ENCODE results near the gene TMC1.

Gene TMC1

DNA sequence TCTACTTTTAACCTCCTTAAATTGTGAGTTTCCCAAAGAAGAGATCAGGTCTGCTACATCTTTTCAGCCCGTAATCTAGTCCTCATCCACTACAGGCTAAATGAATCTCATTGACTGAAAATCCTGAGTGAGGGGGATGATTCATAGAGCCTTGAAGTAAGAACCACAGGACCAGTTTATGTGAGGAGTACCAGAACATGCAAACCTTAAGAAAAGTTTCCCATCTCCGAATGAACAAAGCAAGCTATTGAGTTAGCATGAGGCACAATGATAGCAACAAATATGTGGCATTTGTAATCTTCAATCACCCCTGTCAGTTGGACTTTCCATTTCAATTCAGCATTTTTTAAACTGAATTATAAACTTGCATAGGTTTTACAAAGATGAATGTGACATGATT, 234.4 kb downstream of the TMC1 start:
- TF ChIP-seq ZNF274 (IDR thresholded peaks at IDR 0.05; ENCODE audit: low read depth, low read length) = no peak
- no peak for TF ChIP-seq YY1 (IDR thresholded peaks at IDR 0.05; ENCODE audit: insufficient read depth, insufficient read length)
- TF ChIP-seq SUZ12 (IDR thresholded peaks at IDR 0.05; ENCODE audit: extremely low read depth, insufficient read depth, insufficient read length) = no peak
- no peak overlapping the region for H3K9ac ChIP-seq (ENCODE audit: insufficient read length, low read depth)
- DNase-seq (ENCODE audit: low read depth, low spot score) = no peak
- H3K4me3 ChIP-seq (ENCODE audit: insufficient read length, low read depth) = no peak overlapping the region
- H3K4me1 ChIP-seq (ENCODE audit: insufficient read depth, insufficient read length) = no peaks in the 10 kb centered on the region
- no peaks in the 10 kb centered on the region for H3K27me3 ChIP-seq (ENCODE audit: insufficient read depth, insufficient read length)
- H3K9me3 ChIP-seq (ENCODE audit: insufficient read depth, low read length) = no peaks in the 10 kb centered on the region
- no peaks in the 10 kb centered on the region for H3K36me3 ChIP-seq (ENCODE audit: insufficient read depth, insufficient read length, low read length)

DNA sequence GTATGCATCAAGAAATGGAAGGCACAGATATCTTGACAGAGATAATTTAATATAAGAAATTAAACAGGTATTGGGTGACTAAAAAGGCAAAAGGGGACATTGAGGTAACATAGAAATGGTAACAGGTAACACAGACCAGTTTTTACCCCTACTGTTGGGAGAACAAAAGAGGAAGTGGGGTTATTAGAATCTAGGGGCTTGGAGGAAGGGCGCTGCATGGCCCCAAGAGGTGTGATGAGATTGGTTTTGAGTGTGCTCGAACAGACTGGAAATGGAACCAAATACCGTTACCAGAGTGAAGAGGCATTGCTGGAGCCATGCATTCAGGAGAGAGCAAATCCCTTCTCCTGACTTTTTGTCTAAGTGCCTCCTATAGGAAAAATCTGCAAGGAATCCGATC, 237.5 kb downstream of the TMC1 start:
- no peak for TF ChIP-seq SUZ12 (IDR thresholded peaks at IDR 0.05; ENCODE audit: extremely low read depth, insufficient read depth, insufficient read length)
- no peak for TF ChIP-seq YY1 (IDR thresholded peaks at IDR 0.05; ENCODE audit: insufficient read depth, insufficient read length)
- Histone ChIP-seq H3K9ac (ENCODE audit: insufficient read length, low read depth) (no peak overlapping the region), H3K27me3 (ENCODE audit: insufficient read depth, insufficient read length) (no peaks in the 10 kb centered on the region), H3K36me3 (ENCODE audit: insufficient read depth, insufficient read length, low read length) (no peaks in the 10 kb centered on the region), H3K9me3 (ENCODE audit: insufficient read depth, low read length) (no peaks in the 10 kb centered on the region), H3K4me1 (ENCODE audit: insufficient read depth, insufficient read length) (no peaks in the 10 kb centered on the region), H3K4me3 (ENCODE audit: insufficient read length, low read depth) (no peak overlapping the region)
- no peak for DNase-seq (ENCODE audit: low read depth, low spot score)

DNA sequence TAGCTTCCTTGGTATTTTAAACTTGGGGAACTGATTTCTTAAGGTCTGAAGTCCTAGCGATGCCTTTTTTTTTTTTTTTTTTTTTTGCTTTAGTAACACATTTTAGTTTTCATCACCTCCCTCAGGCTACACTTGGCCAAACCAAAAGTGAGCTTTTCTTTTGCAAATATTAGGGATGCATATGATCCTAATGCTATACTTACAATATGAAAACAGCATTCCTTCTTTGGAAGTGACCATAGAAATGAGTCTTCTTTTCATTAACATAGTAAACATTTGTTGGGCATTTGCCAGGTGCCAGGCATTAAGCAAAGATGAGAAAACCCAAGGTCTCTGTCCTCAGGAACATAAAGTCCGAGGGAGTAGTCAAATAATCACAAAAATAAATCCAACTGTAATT, 241.6 kb downstream of the TMC1 start:
- no peaks in the 10 kb centered on the region for H3K36me3 ChIP-seq (ENCODE audit: insufficient read depth, insufficient read length, low read length)
- H3K27me3 ChIP-seq (ENCODE audit: insufficient read depth, insufficient read length) = no peaks in the 10 kb centered on the region
- TF ChIP-seq ZNF274 (IDR thresholded peaks at IDR 0.05; ENCODE audit: low read depth, low read length) = no peak
- TF ChIP-seq SUZ12 (IDR thresholded peaks at IDR 0.05; ENCODE audit: extremely low read depth, insufficient read depth, insufficient read length) = no peak
- TF ChIP-seq YY1 (IDR thresholded peaks at IDR 0.05; ENCODE audit: insufficient read depth, insufficient read length) = no peak
- no peak for DNase-seq (ENCODE audit: low read depth, low spot score)
- no peak overlapping the region for H3K9ac ChIP-seq (ENCODE audit: insufficient read length, low read depth)
- H3K9me3 ChIP-seq (ENCODE audit: insufficient read depth, low read length) = no peaks in the 10 kb centered on the region
- no peak overlapping the region for H3K4me3 ChIP-seq (ENCODE audit: insufficient read length, low read depth)
- no peaks in the 10 kb centered on the region for H3K4me1 ChIP-seq (ENCODE audit: insufficient read depth, insufficient read length)

DNA sequence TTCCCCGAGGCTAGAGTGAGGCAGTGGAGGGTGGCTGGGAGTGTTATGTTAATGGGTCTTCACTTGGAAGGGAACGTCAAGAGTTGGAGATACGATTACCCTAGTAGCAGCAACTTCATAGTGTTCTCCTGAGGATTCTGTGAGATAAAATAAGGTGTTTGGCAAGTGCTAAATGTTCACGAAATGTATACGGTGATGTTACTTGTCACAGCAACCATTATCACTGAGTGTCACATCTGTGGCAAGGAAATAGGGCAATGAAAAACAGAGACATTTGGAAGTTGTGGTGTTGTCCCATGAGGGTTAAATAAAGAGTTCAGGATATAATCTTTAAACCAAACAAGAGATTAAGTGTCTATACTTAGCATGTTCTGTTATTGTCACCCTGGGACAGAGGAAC, 248.1 kb downstream of the TMC1 start:
- no peaks in the 10 kb centered on the region for H3K9me3 ChIP-seq (ENCODE audit: insufficient read depth, low read length)
- H3K4me3 ChIP-seq (ENCODE audit: insufficient read length, low read depth) = no peak overlapping the region
- no peak overlapping the region for H3K9ac ChIP-seq (ENCODE audit: insufficient read length, low read depth)
- no peak for DNase-seq (ENCODE audit: low read depth, low spot score)
- H3K4me1 ChIP-seq (ENCODE audit: insufficient read depth, insufficient read length) = no peaks in the 10 kb centered on the region
- no peaks in the 10 kb centered on the region for H3K27me3 ChIP-seq (ENCODE audit: insufficient read depth, insufficient read length)
- H3K36me3 ChIP-seq (ENCODE audit: insufficient read depth, insufficient read length, low read length) = no peaks in the 10 kb centered on the region
- TF ChIP-seq ZNF274 (IDR thresholded peaks at IDR 0.05; ENCODE audit: low read depth, low read length) (no peak), YY1 (IDR thresholded peaks at IDR 0.05; ENCODE audit: insufficient read depth, insufficient read length) (no peak), SUZ12 (IDR thresholded peaks at IDR 0.05; ENCODE audit: extremely low read depth, insufficient read depth, insufficient read length) (no peak)

DNA sequence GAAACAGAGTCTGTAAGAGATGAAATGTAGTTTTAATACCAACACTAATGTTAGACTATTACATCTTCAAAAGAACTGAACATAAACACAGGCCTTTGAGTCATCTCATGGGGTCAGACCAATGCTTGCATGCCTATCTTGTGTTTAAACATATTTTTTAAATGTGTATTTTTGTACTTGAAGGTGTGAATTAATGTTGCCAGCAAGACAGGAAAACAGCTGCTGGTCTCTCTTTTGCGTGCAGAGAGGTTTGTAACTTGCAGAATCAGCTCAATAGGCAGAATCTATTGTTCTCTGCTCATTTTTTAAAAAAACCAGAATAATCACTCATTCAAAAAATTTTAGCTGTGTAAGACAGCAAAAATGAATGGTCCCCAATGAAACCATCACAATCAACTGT, 251.3 kb downstream of the TMC1 start:
- no peak overlapping the region for H3K9ac ChIP-seq (ENCODE audit: insufficient read length, low read depth)
- TF ChIP-seq ZNF274 (IDR thresholded peaks at IDR 0.05; ENCODE audit: low read depth, low read length) (no peak), YY1 (IDR thresholded peaks at IDR 0.05; ENCODE audit: insufficient read depth, insufficient read length) (no peak), SUZ12 (IDR thresholded peaks at IDR 0.05; ENCODE audit: extremely low read depth, insufficient read depth, insufficient read length) (no peak)
- no peaks in the 10 kb centered on the region for H3K4me1 ChIP-seq (ENCODE audit: insufficient read depth, insufficient read length)
- H3K27me3 ChIP-seq (ENCODE audit: insufficient read depth, insufficient read length) = no peaks in the 10 kb centered on the region
- no peak for DNase-seq (ENCODE audit: low read depth, low spot score)
- no peaks in the 10 kb centered on the region for H3K36me3 ChIP-seq (ENCODE audit: insufficient read depth, insufficient read length, low read length)
- no peaks in the 10 kb centered on the region for H3K9me3 ChIP-seq (ENCODE audit: insufficient read depth, low read length)
- H3K4me3 ChIP-seq (ENCODE audit: insufficient read length, low read depth) = no peak overlapping the region

DNA sequence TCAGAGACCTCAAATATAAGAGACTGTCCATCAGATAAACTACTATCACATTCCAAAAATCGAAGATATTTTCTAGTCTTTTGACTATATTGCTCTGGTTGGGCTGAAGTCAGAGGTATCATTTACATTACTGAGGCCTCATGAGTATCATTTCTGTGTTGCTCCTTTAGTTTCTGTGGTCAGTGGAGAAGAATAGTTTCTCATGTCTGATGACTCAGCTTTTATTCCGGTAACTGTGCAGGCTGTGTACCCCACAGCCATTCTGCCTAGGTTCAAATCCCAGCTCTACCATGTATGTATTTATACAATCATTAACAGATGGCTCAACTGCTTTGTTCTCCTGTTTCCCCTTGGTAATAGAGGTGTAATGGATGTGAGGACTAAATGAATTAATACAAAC, 252.2 kb downstream of the TMC1 start:
- Histone ChIP-seq H3K9ac (ENCODE audit: insufficient read length, low read depth) (no peak overlapping the region), H3K9me3 (ENCODE audit: insufficient read depth, low read length) (no peaks in the 10 kb centered on the region), H3K4me1 (ENCODE audit: insufficient read depth, insufficient read length) (no peaks in the 10 kb centered on the region), H3K27me3 (ENCODE audit: insufficient read depth, insufficient read length) (no peaks in the 10 kb centered on the region), H3K4me3 (ENCODE audit: insufficient read length, low read depth) (no peak overlapping the region), H3K36me3 (ENCODE audit: insufficient read depth, insufficient read length, low read length) (no peaks in the 10 kb centered on the region)
- no peak for TF ChIP-seq ZNF274 (IDR thresholded peaks at IDR 0.05; ENCODE audit: low read depth, low read length)
- no peak for TF ChIP-seq YY1 (IDR thresholded peaks at IDR 0.05; ENCODE audit: insufficient read depth, insufficient read length)
- no peak for TF ChIP-seq SUZ12 (IDR thresholded peaks at IDR 0.05; ENCODE audit: extremely low read depth, insufficient read depth, insufficient read length)
- DNase-seq (ENCODE audit: low read depth, low spot score) = no peak

DNA sequence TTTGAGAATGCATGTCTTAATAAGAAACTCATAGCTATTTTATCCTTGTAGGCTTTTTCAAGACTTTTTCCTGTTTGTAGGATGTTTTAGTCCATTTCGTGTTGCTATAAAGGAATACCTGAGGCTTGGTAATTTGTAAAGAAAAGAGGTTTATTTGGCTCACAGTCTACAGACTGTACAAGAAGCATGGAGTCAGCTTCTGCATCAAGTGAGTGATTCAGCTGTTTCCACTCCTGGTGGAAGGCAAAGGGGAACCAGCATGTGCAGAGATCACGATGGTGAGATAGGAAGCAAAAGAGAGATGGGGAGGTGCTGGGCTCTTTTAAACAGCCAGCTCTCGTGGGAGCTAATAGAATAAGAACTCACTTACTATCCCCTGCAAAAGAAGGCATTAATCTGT, 254.2 kb downstream of the TMC1 start:
- no peak overlapping the region for H3K9ac ChIP-seq (ENCODE audit: insufficient read length, low read depth)
- DNase-seq (ENCODE audit: low read depth, low spot score) = no peak
- no peaks in the 10 kb centered on the region for H3K27me3 ChIP-seq (ENCODE audit: insufficient read depth, insufficient read length)
- no peaks in the 10 kb centered on the region for H3K36me3 ChIP-seq (ENCODE audit: insufficient read depth, insufficient read length, low read length)
- no peaks in the 10 kb centered on the region for H3K4me1 ChIP-seq (ENCODE audit: insufficient read depth, insufficient read length)
- no peaks in the 10 kb centered on the region for H3K9me3 ChIP-seq (ENCODE audit: insufficient read depth, low read length)
- TF ChIP-seq SUZ12 (IDR thresholded peaks at IDR 0.05; ENCODE audit: extremely low read depth, insufficient read depth, insufficient read length) (no peak), ZNF274 (IDR thresholded peaks at IDR 0.05; ENCODE audit: low read depth, low read length) (no peak)
- no peak overlapping the region for H3K4me3 ChIP-seq (ENCODE audit: insufficient read length, low read depth)

DNA sequence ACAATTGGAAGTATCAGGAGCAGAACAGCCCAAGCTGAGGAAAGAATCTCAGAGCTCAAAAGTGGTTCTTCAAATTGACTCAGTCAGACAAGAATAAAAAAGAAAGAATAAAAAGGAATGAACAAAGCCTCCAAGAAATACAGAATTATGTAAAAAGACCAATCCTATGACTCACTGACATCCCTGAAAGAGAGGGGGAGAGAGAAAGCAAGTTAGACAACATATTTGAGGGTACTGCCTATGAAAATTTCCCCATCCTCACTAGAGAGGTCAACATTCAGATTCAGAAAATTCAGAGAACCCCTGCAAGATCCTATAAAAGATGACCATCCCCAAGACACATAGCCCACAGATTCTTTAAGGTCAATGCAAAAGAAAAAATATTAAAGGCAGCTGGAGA, 258.2 kb downstream of the TMC1 start:
- Histone ChIP-seq H3K9me3 (ENCODE audit: insufficient read depth, low read length) (no peaks in the 10 kb centered on the region; the same call in 1 of the 2 replicates), H3K27me3 (ENCODE audit: insufficient read depth, insufficient read length) (no peaks in the 10 kb centered on the region), H3K4me1 (ENCODE audit: insufficient read depth, insufficient read length) (no peaks in the 10 kb centered on the region), H3K36me3 (ENCODE audit: insufficient read depth, insufficient read length, low read length) (no peaks in the 10 kb centered on the region), H3K9ac (ENCODE audit: insufficient read length, low read depth) (no peak overlapping the region), H3K4me3 (ENCODE audit: insufficient read length, low read depth) (no peak overlapping the region)
- no peak for DNase-seq (ENCODE audit: low read depth, low spot score)
- TF ChIP-seq SUZ12 (IDR thresholded peaks at IDR 0.05; ENCODE audit: extremely low read depth, insufficient read depth, insufficient read length) = no peak
